ENCODE measurements around the gene PCDHGA7.
A peak's percentile ranks its signal among the peaks of the same experiment; 100 is the strongest.
"Not testable (repeated sequence)": the region's sequence is repeated elsewhere in the genome, so short reads cannot be mapped to it uniquely, and the experiment has no call there.

Gene PCDHGA7

GRCh38 chr5:141402553-141403243, 20.2 kb downstream of the PCDHGA7 start, which contains the start of gene PCDHGA9:
PCDHGA9 (plus strand) TSS chr5:141402778; CDS start chr5:141402953, 175 bp downstream.
- DNase-seq = no peak

DNA sequence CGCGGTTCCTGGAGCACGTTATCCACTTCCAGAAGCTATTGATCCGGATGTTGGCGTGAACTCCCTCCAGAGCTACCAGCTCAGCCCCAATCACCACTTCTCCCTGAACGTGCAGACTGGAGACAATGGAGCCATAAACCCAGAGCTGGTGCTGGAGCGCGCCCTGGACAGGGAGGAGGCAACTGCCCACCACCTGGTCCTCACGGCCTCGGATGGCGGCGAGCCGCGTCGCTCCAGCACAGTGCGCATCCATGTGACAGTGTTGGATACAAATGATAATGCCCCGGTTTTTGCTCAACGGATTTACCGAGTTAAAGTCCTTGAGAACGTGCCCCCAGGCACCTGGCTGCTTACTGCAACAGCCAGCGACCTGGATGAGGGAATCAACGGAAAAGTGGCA, 20.8 kb downstream of the PCDHGA7 start:
- DNase-seq = no peak

DNA sequence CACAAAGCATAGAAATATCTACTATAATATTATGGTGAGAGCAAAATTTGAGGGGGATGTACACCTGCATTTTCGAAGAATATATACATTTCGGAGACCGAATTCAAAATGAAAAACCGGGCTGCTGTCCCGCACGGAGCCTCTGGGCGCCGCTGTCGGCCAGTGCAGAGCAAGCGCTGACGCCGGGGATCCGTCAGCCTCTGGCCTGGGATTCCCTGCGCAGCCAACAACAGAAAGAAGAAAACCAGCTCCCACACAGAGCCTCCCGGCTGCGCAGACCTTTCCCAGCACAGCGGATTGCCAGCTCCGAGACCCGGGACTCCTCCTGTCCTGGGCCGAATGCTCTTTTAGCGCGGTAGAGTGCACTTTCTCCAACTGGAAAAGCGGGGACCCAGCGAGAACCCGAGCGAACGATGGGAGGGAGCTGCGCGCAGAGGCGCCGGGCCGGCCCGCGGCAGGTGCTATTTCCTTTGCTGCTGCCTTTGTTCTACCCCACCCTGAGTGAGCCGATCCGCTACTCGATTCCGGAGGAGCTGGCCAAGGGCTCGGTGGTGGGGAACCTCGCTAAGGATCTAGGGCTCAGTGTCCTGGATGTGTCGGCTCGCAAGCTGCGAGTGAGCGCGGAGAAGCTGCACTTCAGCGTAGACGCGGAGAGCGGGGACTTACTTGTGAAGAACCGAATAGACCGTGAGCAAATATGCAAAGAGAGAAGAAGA, 25.4 kb downstream of the PCDHGA7 start, which contains the start of gene PCDHGB6:
Gene PCDHGB6, plus strand, starts transcription at position 232 of the 716 bp plus-strand sequence. Its CDS starts 182 bp downstream, at position 414.
- DNase-seq = peak; percentile 36

DNA sequence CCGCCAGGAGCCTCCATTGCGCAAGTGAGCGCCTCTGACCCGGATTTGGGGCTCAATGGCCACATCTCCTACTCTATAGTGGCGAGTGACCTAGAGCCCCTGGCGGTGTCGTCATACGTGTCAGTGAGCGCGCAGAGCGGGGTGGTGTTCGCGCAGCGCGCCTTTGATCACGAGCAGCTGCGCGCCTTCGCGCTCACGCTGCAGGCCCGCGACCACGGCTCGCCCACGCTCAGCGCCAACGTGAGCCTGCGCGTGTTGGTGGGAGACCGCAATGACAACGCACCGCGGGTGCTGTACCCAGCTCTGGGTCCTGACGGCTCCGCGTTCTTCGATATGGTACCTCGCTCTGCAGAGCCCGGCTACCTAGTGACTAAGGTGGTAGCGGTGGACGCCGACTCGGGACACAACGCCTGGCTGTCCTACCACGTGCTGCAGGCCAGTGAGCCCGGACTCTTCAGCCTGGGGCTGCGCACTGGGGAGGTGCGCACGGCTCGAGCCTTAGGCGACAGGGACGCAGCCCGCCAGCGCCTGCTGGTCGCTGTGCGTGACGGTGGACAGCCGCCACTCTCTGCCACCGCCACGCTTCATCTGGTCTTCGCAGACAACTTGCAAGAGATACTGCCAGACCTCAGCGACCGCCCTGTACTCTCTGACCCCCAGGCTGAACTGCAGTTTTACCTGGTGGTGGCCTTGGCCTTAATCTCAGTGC, 27.2 kb downstream of the PCDHGA7 start:
- DNase-seq = no peak

- no peak for DNase-seq
These were observed 29.0 kb downstream of the PCDHGA7 start for GRCh38 chr5:141411575-141411974.

GRCh38 chr5:141412854-141413539, 30.5 kb downstream of the PCDHGA7 start, which contains the start of gene PCDHGA10:
PCDHGA10 (plus strand) TSS chr5:141412987; CDS start chr5:141413176, 189 bp downstream.
- peak; percentile 55 for DNase-seq

DNA sequence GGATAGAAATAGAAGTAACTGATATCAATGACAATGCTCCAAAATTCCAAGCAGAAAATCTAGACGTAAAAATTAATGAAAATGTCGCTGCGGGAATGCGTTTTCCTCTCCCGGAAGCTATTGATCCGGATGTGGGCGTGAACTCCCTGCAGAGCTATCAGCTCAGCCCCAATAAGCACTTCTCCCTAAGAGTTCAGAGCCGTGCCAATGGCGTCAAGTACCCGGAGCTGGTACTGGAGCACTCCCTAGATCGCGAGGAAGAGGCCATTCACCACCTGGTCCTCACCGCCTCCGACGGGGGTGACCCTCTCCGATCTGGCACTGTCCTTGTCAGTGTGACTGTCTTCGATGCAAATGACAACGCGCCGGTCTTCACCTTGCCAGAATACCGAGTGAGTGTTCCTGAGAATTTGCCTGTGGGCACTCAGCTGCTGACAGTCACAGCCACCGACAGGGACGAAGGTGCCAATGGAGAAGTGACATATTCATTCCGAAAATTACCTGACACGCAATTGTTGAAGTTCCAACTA, 31.1 kb downstream of the PCDHGA7 start:
- DNase-seq = no peak

DNA sequence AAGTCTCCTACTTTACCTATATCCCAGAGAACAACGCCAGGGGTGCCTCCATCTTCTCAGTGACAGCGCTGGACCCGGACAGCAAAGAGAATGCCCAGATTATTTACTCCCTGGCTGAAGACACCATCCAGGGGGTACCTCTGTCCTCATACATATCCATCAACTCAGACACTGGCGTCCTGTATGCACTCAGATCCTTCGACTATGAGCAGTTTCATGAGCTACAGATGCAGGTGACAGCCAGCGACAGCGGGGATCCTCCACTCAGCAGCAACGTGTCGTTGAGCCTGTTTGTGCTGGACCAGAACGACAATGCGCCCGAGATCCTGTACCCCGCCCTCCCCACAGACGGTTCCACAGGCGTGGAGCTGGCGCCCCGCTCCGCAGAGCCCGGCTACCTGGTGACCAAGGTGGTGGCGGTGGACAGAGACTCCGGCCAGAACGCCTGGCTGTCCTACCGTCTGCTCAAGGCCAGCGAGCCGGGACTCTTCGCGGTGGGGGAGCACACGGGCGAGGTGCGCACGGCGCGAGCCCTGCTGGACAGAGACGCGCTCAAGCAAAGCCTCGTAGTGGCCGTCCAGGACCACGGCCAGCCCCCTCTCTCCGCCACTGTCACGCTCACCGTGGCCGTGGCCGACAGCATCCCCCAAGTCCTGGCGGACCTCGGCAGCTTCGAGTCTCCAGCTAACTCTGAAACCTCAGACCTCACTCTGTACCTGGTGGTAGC, 32.2 kb downstream of the PCDHGA7 start:
- DNase-seq = not testable (repeated sequence)

DNA sequence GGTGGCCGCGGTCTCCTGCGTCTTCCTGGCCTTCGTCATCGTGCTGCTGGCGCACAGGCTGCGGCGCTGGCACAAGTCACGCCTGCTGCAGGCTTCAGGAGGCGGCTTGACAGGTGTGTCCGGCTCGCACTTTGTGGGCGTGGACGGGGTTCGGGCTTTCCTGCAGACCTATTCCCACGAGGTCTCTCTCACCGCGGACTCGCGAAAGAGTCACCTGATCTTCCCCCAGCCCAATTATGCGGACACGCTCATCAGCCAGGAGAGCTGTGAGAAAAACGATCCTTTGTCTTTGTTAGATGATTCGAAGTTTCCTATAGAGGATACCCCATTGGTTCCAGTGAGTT, 32.7 kb downstream of the PCDHGA7 start:
- DNase-seq = not testable (repeated sequence)

GRCh38 chr5:141417494-141418172, 35.1 kb downstream of the PCDHGA7 start, which contains the start of gene PCDHGB7:
PCDHGB7 (plus strand) TSS chr5:141417677; CDS start chr5:141417860, 183 bp downstream.
- DNase-seq = not testable (repeated sequence)

- no peak for DNase-seq
These were observed 36.7 kb downstream of the PCDHGA7 start for GRCh38 chr5:141419074-141419880.

- DNase-seq = no peak
These were observed 38.4 kb downstream of the PCDHGA7 start, which contains the start of gene PCDHGA11 for GRCh38 chr5:141420855-141421488. PCDHGA11 (plus strand) TSS chr5:141421051; CDS start chr5:141421228, 177 bp downstream.

GRCh38 chr5:141421489-141421855, 38.9 kb downstream of the PCDHGA7 start:
- no peak for DNase-seq

DNA sequence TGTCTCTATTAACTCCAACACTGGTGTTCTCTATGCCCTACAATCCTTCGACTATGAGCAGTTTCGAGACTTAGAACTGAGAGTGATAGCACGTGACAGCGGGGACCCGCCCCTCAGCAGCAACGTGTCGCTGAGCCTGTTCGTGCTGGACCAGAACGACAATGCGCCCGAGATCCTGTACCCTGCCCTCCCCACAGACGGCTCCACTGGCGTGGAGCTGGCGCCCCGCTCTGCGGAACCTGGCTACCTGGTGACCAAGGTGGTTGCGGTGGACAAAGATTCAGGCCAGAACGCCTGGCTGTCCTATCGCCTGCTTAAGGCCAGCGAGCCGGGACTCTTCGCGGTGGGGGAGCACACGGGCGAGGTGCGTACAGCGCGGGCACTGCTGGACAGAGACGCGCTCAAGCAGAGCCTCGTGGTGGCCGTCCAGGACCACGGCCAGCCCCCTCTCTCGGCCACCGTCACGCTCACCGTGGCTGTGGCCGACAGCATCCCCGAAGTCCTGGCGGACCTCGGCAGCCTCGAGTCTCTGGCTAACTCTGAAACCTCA, 40.3 kb downstream of the PCDHGA7 start:
- DNase-seq = no peak

GRCh38 chr5:141427783-141428426, 45.4 kb downstream of the PCDHGA7 start:
- no peak for DNase-seq

GRCh38 chr5:141430332-141431113, 48.0 kb downstream of the PCDHGA7 start, which contains the start of gene PCDHGA12:
PCDHGA12 (plus strand) TSS chr5:141430507; CDS start chr5:141430760, 253 bp downstream.
- no peak for DNase-seq

- DNase-seq = no peak
These were observed 48.7 kb downstream of the PCDHGA7 start for GRCh38 chr5:141431286-141431685.

- DNase-seq = not testable (repeated sequence)
These were observed 49.8 kb downstream of the PCDHGA7 start for GRCh38 chr5:141432308-141432707.
